HFF-Myc (cell line): ENCODE measurements around the gene LRRC3C.

Source experiments
- DNase-seq: peaks from one replicate; pipeline ENCODE4 v3.0.0-alpha.2; 2011; ENCODE audit warnings: low read depth; ENCODE audit errors: extremely low read depth
- H3K4me3 ChIP-seq: replicated peaks from 2 replicates; pipeline ENCODE4 v1.5.1; 2011; ENCODE audit warnings: low read depth, mild to moderate bottlenecking, control low read depth, low read length
- TF ChIP-seq, protein P1 (sequence below): IDR thresholded peaks from 2 replicates; pipeline ENCODE4 v1.5.1; 2012; ENCODE audit warnings: mild to moderate bottlenecking, low read depth, low read length, control low read depth; ENCODE audit errors: missing control alignments

The LRRC3C gene

DNA sequence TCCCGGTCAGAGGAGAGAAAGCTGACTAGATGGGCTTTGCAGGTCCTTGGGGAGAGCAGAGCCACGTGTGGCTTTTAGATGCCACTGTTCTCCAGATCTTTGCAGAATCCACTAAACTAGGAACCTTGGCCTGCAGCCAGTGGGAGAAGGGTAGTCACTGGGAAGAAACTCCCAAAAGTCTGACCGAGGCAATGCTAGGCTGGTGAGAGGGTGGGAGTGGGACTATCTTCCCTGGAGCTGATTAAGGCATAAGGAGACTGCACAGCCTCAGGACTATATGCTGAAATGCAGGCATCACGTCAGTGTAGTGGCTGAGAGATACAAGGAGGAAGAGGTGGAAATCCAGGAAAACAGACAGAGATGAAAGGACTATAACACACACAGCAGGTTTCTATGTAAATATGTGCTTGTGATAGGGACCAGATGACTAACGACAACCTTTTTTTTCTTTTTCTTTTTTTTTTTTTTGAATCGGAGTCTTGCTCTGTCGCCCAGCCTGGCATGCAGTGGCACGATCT lies 33.1 kb downstream of the LRRC3C start:
- TF ChIP-seq, protein P1, sequence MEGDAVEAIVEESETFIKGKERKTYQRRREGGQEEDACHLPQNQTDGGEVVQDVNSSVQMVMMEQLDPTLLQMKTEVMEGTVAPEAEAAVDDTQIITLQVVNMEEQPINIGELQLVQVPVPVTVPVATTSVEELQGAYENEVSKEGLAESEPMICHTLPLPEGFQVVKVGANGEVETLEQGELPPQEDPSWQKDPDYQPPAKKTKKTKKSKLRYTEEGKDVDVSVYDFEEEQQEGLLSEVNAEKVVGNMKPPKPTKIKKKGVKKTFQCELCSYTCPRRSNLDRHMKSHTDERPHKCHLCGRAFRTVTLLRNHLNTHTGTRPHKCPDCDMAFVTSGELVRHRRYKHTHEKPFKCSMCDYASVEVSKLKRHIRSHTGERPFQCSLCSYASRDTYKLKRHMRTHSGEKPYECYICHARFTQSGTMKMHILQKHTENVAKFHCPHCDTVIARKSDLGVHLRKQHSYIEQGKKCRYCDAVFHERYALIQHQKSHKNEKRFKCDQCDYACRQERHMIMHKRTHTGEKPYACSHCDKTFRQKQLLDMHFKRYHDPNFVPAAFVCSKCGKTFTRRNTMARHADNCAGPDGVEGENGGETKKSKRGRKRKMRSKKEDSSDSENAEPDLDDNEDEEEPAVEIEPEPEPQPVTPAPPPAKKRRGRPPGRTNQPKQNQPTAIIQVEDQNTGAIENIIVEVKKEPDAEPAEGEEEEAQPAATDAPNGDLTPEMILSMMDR, result no peak
- no peak for DNase-seq
- no peak overlapping the region for H3K4me3 ChIP-seq

DNA sequence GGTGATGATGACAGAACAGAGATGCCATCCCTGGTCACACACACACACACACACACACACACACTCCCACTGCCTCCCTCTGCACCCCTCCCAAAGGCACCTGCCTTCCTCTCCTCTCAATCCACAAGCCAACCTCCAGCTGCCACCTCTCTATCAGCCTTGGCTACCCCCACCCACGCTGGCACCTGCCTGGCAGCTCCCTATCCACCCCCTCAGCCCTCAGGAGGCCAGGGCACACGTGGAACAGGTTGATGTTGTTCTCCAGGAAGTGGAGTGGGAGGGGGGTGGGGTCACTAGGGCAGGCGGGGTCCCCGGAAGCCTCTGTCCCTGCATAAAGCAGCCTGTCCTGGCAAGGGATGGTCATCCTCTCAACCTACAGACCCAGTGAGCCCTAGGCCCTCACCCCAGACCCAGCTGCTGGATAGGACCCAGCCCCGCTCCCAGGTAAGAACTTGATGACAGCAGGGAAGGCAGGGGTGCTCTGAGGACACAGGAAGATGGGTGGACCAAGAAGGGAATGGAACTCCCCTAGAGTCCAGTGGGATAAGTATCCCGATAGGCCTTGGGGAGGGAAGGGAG lies 35.2 kb downstream of the LRRC3C start, which contains the start of gene GSDMA:
TSS of gene GSDMA (plus strand) at position 363 of the 579 bp plus-strand sequence. CDS start 2,684 bp downstream, outside the sequence.
- H3K4me3 ChIP-seq, result no peak within 1 kb of the TSS
- DNase-seq, result no peak
- TF ChIP-seq, protein P1, result no peak

DNA sequence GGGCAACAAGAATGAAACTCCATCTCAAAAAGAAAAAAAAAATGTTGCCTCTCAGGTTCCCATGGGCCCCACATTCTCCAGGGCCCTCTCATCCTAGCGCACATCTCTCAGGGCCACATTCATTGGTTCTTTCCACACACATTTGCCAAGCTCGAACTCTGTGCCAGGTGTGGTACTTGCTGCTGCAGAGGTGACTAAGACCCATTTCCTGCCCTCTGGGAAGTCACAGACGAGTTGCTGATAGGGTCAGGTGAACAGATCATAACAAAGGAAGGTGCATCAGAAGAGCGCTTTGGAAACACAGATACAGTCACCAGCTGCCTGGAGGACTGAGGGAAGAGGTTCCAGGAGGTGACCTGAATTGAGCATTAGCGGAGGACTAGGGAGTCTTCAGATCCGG lies 36.3 kb downstream of the LRRC3C start:
- TF ChIP-seq, protein P1, result no peak
- no peak for DNase-seq
- no peak overlapping the region for H3K4me3 ChIP-seq

DNA sequence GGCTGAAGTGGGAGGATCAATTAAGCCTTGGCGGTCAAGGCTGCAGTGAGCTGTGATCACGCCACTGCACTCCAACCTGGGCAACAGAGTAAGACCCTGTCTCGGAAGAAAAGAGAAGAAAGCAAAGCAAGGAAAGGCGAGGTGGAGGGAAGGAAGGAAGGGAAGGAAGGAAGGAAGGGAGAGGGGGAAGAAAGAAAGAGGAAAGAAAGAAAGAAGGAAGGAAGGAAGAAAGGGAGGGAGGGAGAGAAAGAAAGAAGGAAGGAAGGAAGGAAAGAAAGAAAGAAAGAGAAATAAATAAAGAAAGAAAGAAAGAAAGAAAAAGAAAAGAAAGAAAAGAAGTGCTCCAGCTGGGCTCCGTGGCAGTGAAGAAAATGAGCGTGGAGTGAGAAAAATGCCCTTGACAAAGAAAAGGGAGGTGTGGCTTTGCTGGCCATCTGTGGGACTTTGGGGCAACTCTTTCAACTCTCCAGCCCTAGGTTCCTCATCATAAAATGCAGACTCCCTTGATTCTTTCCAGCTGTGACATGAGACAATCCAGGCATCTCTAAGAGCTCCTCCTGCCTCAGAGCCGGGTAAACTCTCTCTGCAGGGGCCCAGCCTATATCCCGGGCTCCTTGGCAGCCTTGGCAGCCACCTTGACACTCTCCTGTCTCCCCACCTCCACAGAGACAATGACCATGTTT lies 37.6 kb downstream of the LRRC3C start:
- TF ChIP-seq, protein P1, result no peak
- no peak overlapping the region for H3K4me3 ChIP-seq
- no peak for DNase-seq

DNA sequence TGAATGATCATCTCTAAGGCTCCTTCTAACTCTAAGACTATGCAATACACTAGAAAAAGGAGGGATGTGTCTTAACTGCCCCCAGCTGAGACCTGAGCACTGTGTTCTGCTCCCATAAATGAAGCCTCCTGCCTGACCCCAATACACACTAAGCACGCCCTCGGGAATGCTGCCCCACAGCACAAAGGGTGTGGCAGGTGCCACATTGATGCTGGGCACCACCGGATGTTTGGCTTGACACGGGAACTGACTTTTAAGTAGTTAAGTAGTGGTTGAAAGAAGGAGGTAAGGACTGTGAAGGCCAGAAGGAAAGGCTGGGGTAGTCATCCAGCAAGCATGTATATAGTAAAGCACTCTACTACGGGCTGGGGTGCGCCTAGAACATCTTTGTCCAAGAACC lies 39.2 kb downstream of the LRRC3C start:
- no peak for DNase-seq
- TF ChIP-seq, protein P1, result no peak
- H3K4me3 ChIP-seq, result no peak overlapping the region

DNA sequence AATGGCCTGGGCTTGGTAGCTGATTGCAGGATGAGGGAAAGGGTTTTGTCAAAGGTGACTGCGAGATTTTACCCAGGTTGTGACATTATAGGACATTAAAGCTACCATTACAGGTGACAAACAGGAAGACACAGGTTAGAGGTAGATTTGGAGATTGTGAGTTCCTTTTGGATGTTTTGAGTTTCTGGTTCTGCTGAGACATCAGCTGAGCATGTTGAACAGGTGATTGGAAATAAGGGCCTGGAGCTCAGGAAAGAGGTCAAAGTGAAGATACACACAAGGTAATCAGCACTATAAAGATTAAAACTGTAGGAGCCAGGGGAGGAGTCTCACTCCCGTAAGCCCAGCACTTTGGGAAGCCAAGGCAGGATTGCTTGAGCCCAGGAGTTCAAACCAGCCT lies 41.2 kb downstream of the LRRC3C start:
- TF ChIP-seq, protein P1, result no peak
- H3K4me3 ChIP-seq, result no peak overlapping the region
- no peak for DNase-seq
